Heart left ventricle (tissue), 16 donors: ENCODE measurements around the gene PTPRK. TPM values are rescaled to one million over a fixed set of nuclear protein-coding genes. Genes with fewer than 3 reads are reported as not detected.
A peak's percentile ranks its signal among the peaks of the same experiment; 100 is the strongest.

Experiments
- ATAC-seq, 4 donors: fragments of 200-7000 bp; cut with Tn5 transposase; one replicate each; pipeline ENCODE4 v1.9.1; 2020 to 2022; ENCODE audit warnings: moderate library complexity in 4 of 4, mild to moderate bottlenecking in 3 of 4, moderate number of reproducible peaks in 1 of 4
- DNase-seq, 5 donors: peaks; one replicate each; pipeline ENCODE4 v3.0.0-alpha.2; 2020
- H3K27ac ChIP-seq, 12 donors: fragments of 200-600 bp; sonication (generic) in 4 of 12; one replicate each; pipeline versions ENCODE4 v1.5.0 to v1.8.0; 2016 to 2022; ENCODE audit warnings: mild to moderate bottlenecking in 2 of 12
- H3K27me3 ChIP-seq, 9 donors: fragments of 200-600 bp; sonication (generic) in 2 of 9; one replicate each; pipeline versions ENCODE4 v1.5.1 to v1.8.0; 2016 to 2022; ENCODE audit warnings: mild to moderate bottlenecking in 3 of 9
- H3K36me3 ChIP-seq, 9 donors: fragments of 200-600 bp; sonication (generic) in 2 of 9; one replicate each; pipeline versions ENCODE4 v1.5.0 to v1.8.0; 2018 to 2022; ENCODE audit warnings: mild to moderate bottlenecking in 2 of 9
- H3K4me1 ChIP-seq, 12 donors: fragments of 200-600 bp; sonication (generic) in 4 of 12; one replicate each; pipeline versions ENCODE4 v1.5.0 to v1.8.0; 2016 to 2022; ENCODE audit warnings: mild to moderate bottlenecking in 3 of 12
- H3K4me3 ChIP-seq, 12 donors: fragments of 200-600 bp; sonication (generic) in 4 of 12; one replicate each; pipeline versions ENCODE4 v1.5.0 to v1.8.0; 2017 to 2022; ENCODE audit warnings: mild to moderate bottlenecking in 9 of 12, moderate library complexity in 4 of 12
- H3K9me3 ChIP-seq, 12 donors: fragments of 200-600 bp; sonication (generic) in 4 of 12; one replicate each; pipeline versions ENCODE4 v1.5.0 to v1.8.0; 2016 to 2022; ENCODE audit warnings: mild to moderate bottlenecking in 1 of 12
- POLR2A ChIP-seq, 2 donors: fragments of 450-650 bp; IDR thresholded peaks; one replicate each; pipeline ENCODE4 v1.6.1; 2017; ENCODE audit warnings: antibody characterized with exemption in 2 of 2, mild to moderate bottlenecking in 2 of 2, moderate library complexity in 2 of 2
- WGBS, 4 donors: extraction: QIAGEN DNeasy Blood & Tissue Kit in 2 of 4; methylation state at CpG; one replicate each; pipeline versions ENCODE4 v1.1.5 to v1.1.7; 2013 to 2018; 5-methylcytosine and 5-hydroxymethylcytosine counted together
- intact Hi-C, 10 donors: fragments of 100-400 bp; cut with DNase I; formaldehyde crosslinking; loops; one replicate each; pipeline versions ENCODE4 v1.11.1 to v1.14.2; 2022
- polyA plus RNA-seq, 2 donors: library from polyadenylated mRNA; stranded (reverse); fragments of 200-250 nt; gene quantifications; one replicate each; pipeline ENCODE4 v1.2.3, GENCODE V29; 2013
- total RNA-seq, 9 donors: library from RNA; depleted of rRNA in 2 of 9; stranded (reverse); fragments of >200 nt in 2 of 9; fragmentation: NEBNext Ultra II Directional in 3 of 9; extraction: Animal tissue kit (Norgen Biotek cat#: 25700) in 3 of 9; gene quantifications; one replicate each; pipeline versions ENCODE4 v1.1.0 to v1.2.4, GENCODE V29; 2016 to 2023
- TF ChIP-seq, protein P1 (sequence below), 12 donors: fragments of 200-600 bp; sonication (generic) in 4 of 12; IDR thresholded peaks; one replicate each; pipeline versions ENCODE4 v1.5.0 to v1.8.0; 2018 to 2022; ENCODE audit warnings: antibody characterized with exemption in 12 of 12, mild to moderate bottlenecking in 5 of 12
- donor health status: ischemic (EF 13 %, LVEDD 7.1; RV severe dilation, severe dysfunction).
- donor health status: healthy with polysubstance abuse.
- donor health status: DM: no; HTN: yes; CAD: no.
- donor health status: DM: no; HTN: no; CAD: no.
- donor health status: ischemic (EF 25% LVEDD 6.9; RV normal size, moderate dysfunction).
- donor health status: ischemic (EF 25% LVEDD 5.7; RV mildly dilated, moderate dysfunction).
- donor health status: healthy.
- donor health status: DM: yes; HTN: yes; CAD: no.
- donor health status: ischemic (EF 35%, LVEDD 5.7; RV mildly dilated, moderate dysfunction).
- donor health status: nonischemic (EF 11% LVEDD 7.7; RV severe dilation, severe dysfunction).
- donor health status: DM: yes; HTN: yes; CAD: no.
- donor health status: PGD.
- donor health status: ischemic (EF 29% LVEDD 5.4; RV normal size, mild dysfunction).
- donor health status: nonischemic (EF 23%, LVEDD 6.1; RV moderate dilation, normal function).

Gene PTPRK
- total and polyA plus RNA-seq, 11 donors: 5.4 to 50.8 (median 38.5) TPM

DNA sequence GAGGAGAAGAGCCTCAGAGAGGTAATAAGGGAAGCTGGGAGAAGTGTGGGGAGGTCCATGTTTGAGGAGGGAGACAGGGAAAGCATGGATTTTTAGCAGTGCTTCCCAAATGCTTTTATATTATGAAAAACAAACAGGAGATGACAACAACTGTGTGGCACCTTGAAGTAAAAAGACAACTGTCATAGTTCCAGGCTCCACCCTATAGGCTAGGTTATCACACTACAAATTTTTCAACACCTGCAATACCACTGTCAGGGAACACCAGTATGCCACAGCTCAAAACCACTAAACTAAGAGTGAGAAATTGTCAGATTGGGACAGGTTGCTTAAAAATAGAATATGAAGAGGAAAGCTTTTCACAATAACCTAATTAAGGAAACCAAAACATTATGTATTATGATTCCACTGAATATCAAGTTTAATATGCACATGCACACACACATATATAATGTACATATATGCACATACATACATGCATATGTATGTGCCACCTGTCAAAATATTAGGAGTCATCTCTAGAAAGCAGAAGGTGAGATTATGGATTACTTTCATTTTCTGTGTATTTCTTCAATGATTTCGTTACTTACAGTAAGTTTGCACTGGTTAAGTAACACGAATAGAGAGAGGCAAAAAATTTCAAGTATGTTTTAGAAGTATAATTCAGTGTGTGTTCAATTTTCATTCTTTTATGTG, 261.2 kb downstream of the PTPRK start:
- H3K36me3 ChIP-seq: peaks cover 0 to 5% (median 0%) of the 10 kb centered on the region in 9 donors
- H3K27ac ChIP-seq: no peak overlapping the region
- peak overlapping the region in 5 of 12 donors; percentile 0 to 36 (median 24) for H3K4me3 ChIP-seq
- ATAC-seq (no peak), DNase-seq (no peak)
- H3K27me3 ChIP-seq: no peaks in the 10 kb centered on the region
- 69 to 80% (median 71%) methylated on average over 2 of the region's 2 CpGs for WGBS, 4 donors
- H3K9me3 ChIP-seq: no peaks in the 10 kb centered on the region
- no peak for TF ChIP-seq POLR2A (IDR thresholded peaks at IDR 0.05)
- TF ChIP-seq, protein P1, sequence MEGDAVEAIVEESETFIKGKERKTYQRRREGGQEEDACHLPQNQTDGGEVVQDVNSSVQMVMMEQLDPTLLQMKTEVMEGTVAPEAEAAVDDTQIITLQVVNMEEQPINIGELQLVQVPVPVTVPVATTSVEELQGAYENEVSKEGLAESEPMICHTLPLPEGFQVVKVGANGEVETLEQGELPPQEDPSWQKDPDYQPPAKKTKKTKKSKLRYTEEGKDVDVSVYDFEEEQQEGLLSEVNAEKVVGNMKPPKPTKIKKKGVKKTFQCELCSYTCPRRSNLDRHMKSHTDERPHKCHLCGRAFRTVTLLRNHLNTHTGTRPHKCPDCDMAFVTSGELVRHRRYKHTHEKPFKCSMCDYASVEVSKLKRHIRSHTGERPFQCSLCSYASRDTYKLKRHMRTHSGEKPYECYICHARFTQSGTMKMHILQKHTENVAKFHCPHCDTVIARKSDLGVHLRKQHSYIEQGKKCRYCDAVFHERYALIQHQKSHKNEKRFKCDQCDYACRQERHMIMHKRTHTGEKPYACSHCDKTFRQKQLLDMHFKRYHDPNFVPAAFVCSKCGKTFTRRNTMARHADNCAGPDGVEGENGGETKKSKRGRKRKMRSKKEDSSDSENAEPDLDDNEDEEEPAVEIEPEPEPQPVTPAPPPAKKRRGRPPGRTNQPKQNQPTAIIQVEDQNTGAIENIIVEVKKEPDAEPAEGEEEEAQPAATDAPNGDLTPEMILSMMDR (IDR thresholded peaks at IDR 0.05): no peak
- intact Hi-C loops: no loop called here
- H3K4me1 ChIP-seq: peaks cover 0 to 19% (median 0%) of the 10 kb centered on the region in 12 donors

DNA sequence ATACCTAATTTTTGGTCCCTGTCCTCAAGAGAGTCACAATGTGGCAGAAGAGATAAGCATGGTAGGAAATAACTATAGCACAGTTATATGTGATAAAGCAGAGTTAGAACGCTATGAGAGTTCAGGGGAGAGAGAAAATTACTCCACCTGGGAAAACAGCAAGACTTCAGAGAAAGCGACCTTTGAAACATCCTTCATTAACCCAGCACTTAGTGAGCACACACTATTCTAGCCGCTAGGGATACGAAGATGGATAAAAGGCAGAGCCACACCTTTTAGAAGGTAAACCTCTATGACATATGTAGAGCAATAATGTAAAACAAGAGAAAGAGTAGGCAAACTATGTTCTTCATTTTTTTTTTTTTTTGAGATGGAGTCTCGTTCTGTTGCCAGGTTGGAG, 264.3 kb downstream of the PTPRK start:
- Histone ChIP-seq H3K4me1 (peaks cover 0 to 13% (median 7%) of the 10 kb centered on the region in 12 donors), H3K27me3 (no peaks in the 10 kb centered on the region), H3K27ac (no peak overlapping the region), H3K4me3 (no peak overlapping the region), H3K9me3 (no peaks in the 10 kb centered on the region), H3K36me3 (no peaks in the 10 kb centered on the region)
- WGBS, 4 donors: 88 to 95% (median 93%) methylated on average over 5 of the region's 5 CpGs
- intact Hi-C loops: no loop called here
- DNase-seq (no peak), ATAC-seq (no peak)
- TF ChIP-seq POLR2A (IDR thresholded peaks at IDR 0.05): no peak
- TF ChIP-seq, protein P1 (IDR thresholded peaks at IDR 0.05): no peak

DNA sequence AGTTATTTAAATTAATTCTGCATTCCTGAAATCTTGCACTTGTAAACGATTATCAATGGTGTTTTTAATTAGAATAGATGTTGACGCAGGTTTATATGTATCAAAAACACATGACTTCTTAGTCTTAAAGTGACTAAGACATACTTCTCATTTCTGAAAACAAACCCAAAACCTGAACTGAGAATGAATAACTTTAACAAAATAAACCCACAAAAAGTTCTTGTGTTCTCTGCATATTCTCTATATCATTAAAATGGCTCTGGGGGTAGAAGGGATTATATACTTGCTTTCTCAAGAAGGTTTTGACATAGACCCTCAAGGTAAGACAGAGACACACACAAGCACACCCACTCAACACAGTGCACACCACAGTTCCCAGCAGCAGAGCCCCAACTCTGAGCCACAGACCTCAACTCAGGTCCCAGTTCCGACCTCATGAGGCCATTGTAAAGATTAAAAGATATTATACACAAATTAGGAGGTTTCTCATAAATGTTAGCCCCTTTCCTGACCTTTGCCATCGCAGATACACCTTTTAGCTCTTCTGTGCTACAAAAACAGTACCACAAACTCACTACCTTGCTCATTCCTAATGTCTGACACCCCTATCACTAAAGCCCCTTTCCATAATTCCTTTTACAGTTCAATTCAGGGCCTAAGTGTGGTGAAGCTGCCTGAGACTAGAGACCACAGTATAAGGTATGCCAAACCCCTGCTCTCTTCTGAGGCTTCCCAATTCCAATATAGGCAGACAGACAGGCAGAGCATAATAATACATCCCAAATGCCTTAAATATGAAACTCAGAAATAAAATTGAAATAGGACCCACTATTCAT, 267.8 kb downstream of the PTPRK start:
- Histone ChIP-seq H3K27ac (no peak overlapping the region), H3K4me3 (no peak overlapping the region), H3K36me3 (no peaks in the 10 kb centered on the region), H3K27me3 (no peaks in the 10 kb centered on the region), H3K4me1 (peaks cover 0 to 9% (median 0%) of the 10 kb centered on the region in 12 donors), H3K9me3 (no peaks in the 10 kb centered on the region)
- TF ChIP-seq, protein P1 (IDR thresholded peaks at IDR 0.05): no peak
- no peak for TF ChIP-seq POLR2A (IDR thresholded peaks at IDR 0.05)
- ATAC-seq (no peak), DNase-seq (no peak)
- 79 to 90% (median 88%) methylated on average over 4 of the region's 4 CpGs for WGBS, 4 donors
- intact Hi-C loops: no loop called here
